GM12801 (cell line): ENCODE results near the gene LY86.

Experiments used
- CTCF ChIP-seq: IDR thresholded peaks from one replicate; pipeline ENCODE4 v1.5.1; 2011; ENCODE audit warnings: control low read depth; ENCODE audit not compliant: insufficient read length; ENCODE audit errors: extremely low read depth

The LY86 gene

GRCh38 chr6:6564154-6564553, 24.4 kb upstream of the LY86 start:
- no peak for TF ChIP-seq CTCF

GRCh38 chr6:6565069-6565468, 23.5 kb upstream of the LY86 start:
- TF ChIP-seq CTCF = no peak

GRCh38 chr6:6565488-6565887, 23.0 kb upstream of the LY86 start:
- no peak for TF ChIP-seq CTCF

- TF ChIP-seq CTCF = no peak
These were observed 21.8 kb upstream of the LY86 start for GRCh38 chr6:6566766-6567165.

GRCh38 chr6:6569096-6569810, 19.3 kb upstream of the LY86 start:
- TF ChIP-seq CTCF = no peak

GRCh38 chr6:6569811-6570164, 18.7 kb upstream of the LY86 start:
- no peak for TF ChIP-seq CTCF

- TF ChIP-seq CTCF = no peak
These were observed 17.4 kb upstream of the LY86 start for GRCh38 chr6:6570929-6571671.
